Fibroblast of the conjunctiva (primary cell): ENCODE results near the gene FFAR2.

ENCODE experiments used
- DNase-seq: peaks from one replicate; pipeline ENCODE4 v3.0.0-alpha.2; 2010; ENCODE audit warnings: low read depth

Gene FFAR2

DNA sequence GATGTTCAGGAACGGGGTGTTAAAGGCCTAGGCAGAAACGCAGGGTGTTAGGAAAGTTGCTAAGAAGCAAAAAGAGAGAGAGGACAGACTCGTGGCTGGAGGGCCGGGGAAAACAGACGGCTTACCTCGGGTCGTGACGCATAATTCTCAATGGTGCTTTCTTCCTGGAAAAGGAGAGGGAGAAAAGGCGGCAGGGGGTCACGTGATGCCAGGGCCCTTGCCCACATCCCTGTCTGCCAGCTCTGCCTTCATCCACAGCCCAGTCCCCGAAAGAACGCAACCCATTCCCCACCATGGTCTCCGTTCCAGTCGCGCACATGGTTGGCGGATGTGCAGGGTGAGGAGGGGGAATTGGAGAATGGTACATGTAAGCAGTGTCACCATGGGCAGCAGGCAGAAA is 40.6 kb downstream of the FFAR2 start:
- DNase-seq, result no peak

DNA sequence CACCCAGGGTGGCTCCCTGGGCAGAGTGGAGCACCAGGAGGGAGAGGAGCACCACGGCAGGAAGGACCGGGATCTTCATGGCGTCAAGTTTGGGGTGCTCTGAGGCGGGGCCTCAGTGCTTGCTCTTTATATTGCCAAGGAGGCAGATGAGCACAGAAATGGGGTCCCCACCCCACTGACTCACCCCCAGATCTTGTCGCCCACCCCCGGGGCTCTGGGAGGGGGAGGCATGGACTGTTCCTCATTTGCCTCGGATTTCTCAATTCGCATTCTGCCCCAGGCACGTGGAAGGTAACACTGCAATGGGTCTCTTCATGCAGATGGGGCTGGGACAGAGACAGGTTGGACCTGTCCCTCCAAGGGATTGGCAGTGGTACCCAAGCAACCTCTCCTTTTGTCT is 42.3 kb downstream of the FFAR2 start, which contains the start of gene KRTDAP:
KRTDAP (minus strand) TSS at position 101 of the 400 bp plus-strand sequence; CDS start at position 79, 22 bp downstream.
- DNase-seq, result no peak

DNA sequence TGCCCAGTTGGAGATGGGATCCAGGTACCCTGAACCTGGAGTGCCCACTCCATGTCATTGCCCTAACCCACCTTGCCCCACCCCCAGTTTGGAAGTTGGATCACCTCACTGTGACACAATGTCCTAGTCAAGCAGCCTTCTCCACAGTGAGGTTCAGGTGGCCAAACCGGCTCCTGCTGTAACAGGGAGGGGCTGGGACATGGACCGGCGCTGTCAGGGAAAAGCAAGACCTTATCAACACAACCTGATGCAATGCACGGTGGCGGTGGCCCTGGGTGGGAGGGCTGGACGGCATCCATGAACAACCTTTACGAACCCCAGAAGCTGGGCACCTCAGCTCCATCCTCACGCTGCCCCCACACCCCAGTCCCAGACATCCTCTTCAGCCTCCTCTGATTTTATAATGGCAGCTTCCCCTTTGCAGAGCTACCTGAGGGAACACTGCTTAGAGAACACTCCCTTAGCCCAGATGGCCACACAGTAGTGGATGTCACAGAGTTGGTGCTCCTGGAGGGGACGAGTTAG is 43.8 kb downstream of the FFAR2 start:
- no peak for DNase-seq

DNA sequence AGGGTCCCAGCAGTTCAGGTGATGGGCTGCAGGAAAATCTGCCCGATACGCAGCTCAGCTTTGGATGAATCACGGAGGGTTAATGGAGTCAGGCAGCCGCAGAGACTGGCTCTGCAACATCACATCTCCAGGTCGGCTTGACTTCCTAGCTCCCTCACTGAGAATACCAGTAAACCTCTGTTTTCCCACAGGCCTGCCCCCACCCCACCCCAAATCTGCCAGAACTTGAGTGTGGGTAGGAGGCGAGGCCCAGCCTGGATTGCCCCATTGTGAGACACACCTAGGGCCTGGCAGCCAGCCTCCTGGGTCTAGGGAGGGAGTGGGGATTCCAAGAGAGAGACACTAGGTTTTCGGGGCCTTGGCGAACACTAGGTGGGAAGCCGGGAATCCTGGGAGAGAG is 45.9 kb downstream of the FFAR2 start:
- DNase-seq, result no peak

DNA sequence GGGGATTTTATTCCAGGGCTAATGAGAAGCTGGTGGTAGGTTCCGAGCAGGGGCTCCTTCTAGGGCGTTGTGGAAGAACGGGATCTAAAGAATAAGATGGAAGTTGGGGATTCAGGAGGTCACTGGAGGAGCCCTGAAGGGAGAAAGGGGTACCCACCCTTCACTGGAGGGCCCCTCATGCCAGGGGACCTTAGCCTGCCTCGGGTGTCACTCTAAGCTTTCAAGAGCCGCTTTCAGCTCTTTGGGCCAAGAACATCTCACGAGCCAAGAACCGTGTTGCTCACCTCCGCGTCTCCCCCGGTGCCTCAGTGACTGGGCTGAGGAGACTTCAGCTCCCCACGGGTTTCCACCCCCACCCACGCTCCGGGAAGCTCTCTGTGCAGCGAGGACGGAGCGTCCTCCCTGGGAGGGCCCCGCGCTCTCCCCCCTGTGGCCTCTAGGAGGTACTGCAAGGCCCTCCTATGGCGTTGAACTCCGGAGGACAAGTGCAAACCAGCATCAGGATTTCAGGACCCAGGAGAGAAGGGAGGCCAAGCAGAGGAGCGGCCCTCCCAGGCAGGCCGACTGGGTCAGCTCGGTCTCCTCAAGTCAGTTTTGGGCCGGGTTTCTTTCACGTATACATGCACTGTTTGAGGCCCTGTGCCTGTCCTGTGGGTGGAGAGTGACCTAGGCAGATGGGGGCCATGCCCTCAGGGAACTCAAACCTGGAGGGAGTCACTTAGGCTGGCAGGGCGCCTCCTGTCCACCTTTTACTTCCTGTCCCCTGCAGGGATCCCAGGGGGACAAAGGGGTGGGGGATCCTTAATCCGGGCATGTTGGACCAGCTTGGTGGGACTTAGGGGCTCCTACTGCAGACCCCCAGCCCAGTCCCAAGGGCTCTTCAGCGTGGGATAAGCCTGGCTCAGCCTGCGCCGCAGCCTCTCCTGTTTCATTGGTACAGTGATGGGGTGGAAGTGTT is 47.3 kb downstream of the FFAR2 start:
- DNase-seq, result peak; percentile 41

DNA sequence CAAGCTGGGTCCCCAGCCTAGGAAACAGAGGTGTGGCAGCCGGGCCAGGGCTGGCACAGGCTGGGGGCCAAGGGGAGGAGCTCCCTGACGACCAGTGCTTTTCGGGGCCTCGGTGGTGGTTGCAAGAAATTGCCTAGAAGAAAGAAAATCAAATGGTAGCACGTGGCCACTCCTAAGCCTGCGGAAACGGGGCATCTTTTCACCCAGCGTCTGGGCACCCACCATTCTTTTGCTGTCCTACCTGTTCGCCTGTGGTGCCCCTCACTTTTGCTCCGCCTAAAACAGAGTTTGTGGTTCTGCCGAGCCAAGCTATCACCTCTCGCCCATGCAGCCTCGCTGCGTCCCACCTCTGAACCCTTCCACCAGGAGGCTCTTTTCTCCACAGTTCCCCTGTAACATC is 49.3 kb downstream of the FFAR2 start:
- DNase-seq, result no peak

DNA sequence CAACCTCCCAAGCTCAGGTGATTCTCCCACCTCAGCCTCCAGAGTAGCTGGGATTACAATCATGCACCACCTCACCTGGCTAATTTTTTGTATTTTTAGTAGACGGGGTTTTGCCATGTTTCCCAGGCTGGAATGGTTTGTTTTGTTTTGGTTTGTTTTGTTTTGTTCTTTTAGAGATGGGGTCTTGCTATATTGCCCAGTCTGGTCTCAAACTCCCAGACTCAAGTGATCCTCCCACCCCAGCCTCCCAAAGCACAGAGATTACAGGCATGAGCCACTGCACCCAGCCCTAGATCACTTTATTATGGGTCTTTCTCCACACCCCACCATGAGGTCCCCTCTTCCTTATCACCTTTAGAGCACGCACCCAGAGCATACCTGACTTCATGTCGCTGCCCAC is 50.2 kb downstream of the FFAR2 start:
- no peak for DNase-seq

DNA sequence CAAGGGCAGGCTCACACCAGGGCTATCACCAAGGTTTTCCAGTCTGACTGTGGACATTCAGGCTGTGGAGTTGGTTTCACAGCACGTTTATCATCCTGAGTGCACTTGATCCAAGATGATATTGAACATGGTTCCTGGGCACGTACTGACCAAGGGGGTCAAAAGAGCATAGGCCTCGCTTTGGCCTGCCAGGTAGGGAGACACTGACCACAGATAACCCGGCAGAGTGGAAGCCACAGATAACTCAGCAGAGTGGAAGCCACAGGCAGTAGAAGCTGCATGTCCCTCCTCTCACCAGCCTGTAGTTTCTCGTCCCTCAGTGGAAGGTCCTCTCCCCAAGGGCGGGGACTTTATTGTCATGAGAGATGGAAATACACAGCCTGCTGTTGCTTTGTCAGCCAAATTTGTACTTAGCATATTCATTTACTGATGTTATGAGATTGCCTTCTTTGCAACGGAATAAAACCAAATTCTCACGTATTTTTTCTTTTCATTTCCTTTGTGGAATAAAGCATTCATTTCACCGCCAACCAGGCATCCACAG is 51.0 kb downstream of the FFAR2 start:
- no peak for DNase-seq

DNA sequence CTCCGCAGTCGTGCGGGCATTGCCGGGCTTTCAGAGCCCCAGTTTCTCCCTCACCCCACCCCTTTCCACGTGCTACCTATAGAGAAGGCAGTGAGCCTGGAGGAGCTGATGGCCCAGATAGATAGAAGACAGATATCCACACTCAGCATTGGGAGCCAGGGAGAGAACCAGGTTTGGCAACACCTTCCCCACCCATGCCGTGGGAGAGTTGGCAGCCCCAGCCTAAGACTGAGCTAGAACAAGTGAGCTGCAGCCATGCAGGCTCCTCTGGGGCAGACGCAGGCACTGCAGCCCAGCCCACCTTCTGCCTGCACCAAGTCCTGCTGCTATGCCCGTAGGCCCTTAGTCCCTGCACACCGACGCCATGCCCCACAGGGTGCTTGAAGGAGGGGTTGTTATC is 52.6 kb downstream of the FFAR2 start:
- no peak for DNase-seq
